Adrenal gland (tissue), 12 donors: ENCODE measurements around the gene AOX1. TPM values are rescaled to one million over a fixed set of nuclear protein-coding genes. Genes with fewer than 3 reads are reported as not detected.

Experiments
- DNase-seq, 7 donors: peaks; one replicate each; pipeline ENCODE4 v3.0.0-alpha.2; 2019 to 2020
- H3K27ac ChIP-seq, 5 donors: fragments of 200-600 bp; sonication (generic) in 4 of 5; 1 replicate in 3 of 5; 2 replicates in 2 of 5; pipeline versions ENCODE4 v1.5.1 to v1.8.0; 2016 to 2020; ENCODE audit warnings: mild to moderate bottlenecking in 1 of 5
- H3K27me3 ChIP-seq: fragments of 200-600 bp; 2 replicates; pipeline ENCODE4 v1.8.0; 2021
- H3K36me3 ChIP-seq, 2 donors: fragments of 200-600 bp; replicated peaks in 1 of 2; 1 replicate in 1 of 2; 2 replicates in 1 of 2; pipeline versions ENCODE4 v1.5.1 to v1.8.0; 2018 to 2022
- H3K4me1 ChIP-seq, 2 donors: fragments of 200-600 bp; replicated peaks in 1 of 2; 1 replicate in 1 of 2; 2 replicates in 1 of 2; pipeline versions ENCODE4 v1.5.1 to v1.8.0; 2018 to 2021
- H3K4me3 ChIP-seq, 4 donors: fragments of 200-600 bp; sonication (generic) in 3 of 4; one replicate each; pipeline ENCODE4 v1.5.1; 2016 to 2018
- H3K9me3 ChIP-seq, 3 donors: fragments of 200-600 bp; sonication (generic) in 1 of 3; replicated peaks in 1 of 3; 1 replicate in 2 of 3; 2 replicates in 1 of 3; pipeline versions ENCODE4 v1.5.1 to v1.8.0; 2016 to 2021
- CTCF ChIP-seq, 6 experiments: fragments of 450-650 bp in 4 of 6; fragments of 200-600 bp in 2 of 6; sonication (generic) in 1 of 6; IDR thresholded peaks; 1 replicate in 5 of 6; 2 replicates in 1 of 6; pipeline versions ENCODE4 v1.5.1 to v1.8.0; 2016 to 2021; ENCODE audit warnings: antibody characterized with exemption in 6 of 6, mild to moderate bottlenecking in 2 of 6, moderate library complexity in 1 of 6
- POLR2A ChIP-seq, 2 donors: fragments of 450-650 bp; IDR thresholded peaks; one replicate each; pipeline ENCODE4 v1.6.1; 2017; ENCODE audit warnings: antibody characterized with exemption in 2 of 2, mild to moderate bottlenecking in 2 of 2, moderate library complexity in 1 of 2
- WGBS, 4 donors: extraction: QIAGEN DNeasy Blood & Tissue Kit in 2 of 4; methylation state at CpG; one replicate each; pipeline versions ENCODE4 v1.1.5 to v1.1.7; 2013 to 2017; 5-methylcytosine and 5-hydroxymethylcytosine counted together
- intact Hi-C, 2 donors: fragments of 100-400 bp; cut with DNase I; formaldehyde crosslinking; loops; one replicate each; pipeline versions ENCODE4 v1.14.1 to v1.15.0; 2022 to 2023
- polyA plus RNA-seq, 3 donors: library from polyadenylated mRNA; stranded (reverse); fragments of 200-250 nt in 2 of 3; fragments of 350-450 nt in 1 of 3; fragmentation: Illumina TruSeq in 1 of 3; extraction: RNeasy Lipid Tissue Mini Kit (QIAGEN cat#74804) in 1 of 3; gene quantifications; one replicate each; pipeline ENCODE4 v1.2.3, GENCODE V29; 2013 to 2014
- total RNA-seq, 9 donors: library from RNA; depleted of rRNA in 4 of 9; stranded (reverse); fragments of >200 nt in 4 of 9; fragments of 120-200 nt in 1 of 9; fragmentation: NEBNext Ultra II Directional in 1 of 9; extraction: Animal tissue kit (Norgen Biotek cat#: 25700) in 1 of 9; gene quantifications; one replicate each; pipeline versions ENCODE4 v1.1.0 to v1.2.4, GENCODE V29; 2013 to 2023
- donor health status: healthy with polysubstance abuse.
- donor health status: Bipolar disorder and iron deficiency.
- donor health status: DM: yes; HTN: yes; CAD: no.
- donor health status: DM: no; HTN: no; CAD: no.
- donor health status: DM: no; HTN: no; CAD: no.
- donor health status: DM: yes; HTN: yes; CAD: no.

The AOX1 gene
- total and polyA plus RNA-seq, 12 donors = 101 to 1,121 (median 681) TPM

- 77 to 91% (median 82%) methylated on average over 3 of the region's 3 CpGs for WGBS, 4 donors
These were observed 103.3 kb downstream of the AOX1 start for GRCh38 chr2:200689115-200689514.

GRCh38 chr2:200693836-200694470, 108.1 kb downstream of the AOX1 start:
- H3K9me3 ChIP-seq = no peaks in the 10 kb centered on the region

More at GRCh38 chr2:200689115-200689514, 103.3 kb downstream of the AOX1 start:
- Histone ChIP-seq H3K4me1 (no peaks in the 10 kb centered on the region), H3K9me3 (no peaks in the 10 kb centered on the region), H3K36me3 (no peaks in the 10 kb centered on the region), H3K4me3 (no peak overlapping the region), H3K27me3 (no peaks in the 10 kb centered on the region), H3K27ac (no peak overlapping the region)
- intact Hi-C loops = no loop called here
- no peak for TF ChIP-seq POLR2A (IDR thresholded peaks at IDR 0.05)
- TF ChIP-seq CTCF (IDR thresholded peaks at IDR 0.05) = no peak
- no peak for DNase-seq

GRCh38 chr2:200695191-200695590, 109.4 kb downstream of the AOX1 start:
- Histone ChIP-seq H3K27ac (no peak overlapping the region), H3K4me1 (no peaks in the 10 kb centered on the region), H3K4me3 (no peak overlapping the region), H3K27me3 (no peaks in the 10 kb centered on the region), H3K9me3 (no peaks in the 10 kb centered on the region), H3K36me3 (no peaks in the 10 kb centered on the region)
- TF ChIP-seq CTCF (IDR thresholded peaks at IDR 0.05) = no peak
- no peak for TF ChIP-seq POLR2A (IDR thresholded peaks at IDR 0.05)
- no peak for DNase-seq
- intact Hi-C loops = no loop called here
- 44 to 63% (median 58%) methylated on average over 4 of the region's 4 CpGs for WGBS, 4 donors

More at GRCh38 chr2:200693836-200694470, 108.1 kb downstream of the AOX1 start:
- no peak for DNase-seq
- TF ChIP-seq POLR2A (IDR thresholded peaks at IDR 0.05) = no peak
- WGBS, 4 donors = 92 to 98% (median 94%) methylated on average over 4 of the region's 4 CpGs
- Histone ChIP-seq H3K4me1 (no peaks in the 10 kb centered on the region), H3K36me3 (no peaks in the 10 kb centered on the region), H3K4me3 (no peak overlapping the region), H3K27ac (no peak overlapping the region), H3K27me3 (no peaks in the 10 kb centered on the region)
- intact Hi-C loops = no loop called here

- Histone ChIP-seq H3K36me3 (no peaks in the 10 kb centered on the region), H3K4me3 (no peak overlapping the region), H3K27me3 (no peaks in the 10 kb centered on the region), H3K4me1 (no peaks in the 10 kb centered on the region), H3K27ac (no peak overlapping the region), H3K9me3 (no peaks in the 10 kb centered on the region)
- no peak for TF ChIP-seq POLR2A (IDR thresholded peaks at IDR 0.05)
- WGBS, 4 donors = 80 to 87% (median 81%) methylated on average over 6 of the region's 6 CpGs
- no peak for DNase-seq
- intact Hi-C loops = no loop called here
These were observed 109.8 kb downstream of the AOX1 start for GRCh38 chr2:200695601-200696000.

- DNase-seq = no peak
- WGBS, 4 donors = 37 to 60% (median 56%) methylated on average over 2 of the region's 2 CpGs
- Histone ChIP-seq H3K27me3 (no peaks in the 10 kb centered on the region), H3K9me3 (no peaks in the 10 kb centered on the region), H3K27ac (no peak overlapping the region), H3K4me1 (no peaks in the 10 kb centered on the region), H3K36me3 (no peaks in the 10 kb centered on the region), H3K4me3 (no peak overlapping the region)
- no peak for TF ChIP-seq POLR2A (IDR thresholded peaks at IDR 0.05)
- no peak for TF ChIP-seq CTCF (IDR thresholded peaks at IDR 0.05)
- intact Hi-C loops = no loop called here
These were observed 112.4 kb downstream of the AOX1 start for GRCh38 chr2:200698217-200698616.
